Mesenchymal stem cell (in vitro differentiated cells and primary cell): ENCODE data around the gene MAP7.

Experiments used
- DNase-seq: peaks from one replicate; pipeline ENCODE4 v3.0.0-alpha.2; 2013
- H2AFZ ChIP-seq: one replicate; pipeline ENCODE4 v1.6.1; 2013; ENCODE audit warnings: low read depth, mild to moderate bottlenecking, control low read depth, inconsistent platforms, low read length, moderate library complexity
- H2AK5ac ChIP-seq: 2 replicates; pipeline ENCODE4 v1.6.1; 2013; ENCODE audit warnings: low read length, moderate library complexity, mild to moderate bottlenecking, inconsistent platforms; ENCODE audit not compliant: severe bottlenecking
- H2BK120ac ChIP-seq: one replicate; pipeline ENCODE4 v1.6.1; 2013; ENCODE audit warnings: low read depth, mild to moderate bottlenecking, inconsistent platforms, low read length, moderate library complexity
- H2BK12ac ChIP-seq, 2 experiments: one replicate each; pipeline ENCODE4 v1.6.1; 2013; ENCODE audit warnings: inconsistent platforms in 2 of 2, low read length in 2 of 2, mild to moderate bottlenecking in 2 of 2, moderate library complexity in 2 of 2, control low read depth in 1 of 2
- H2BK15ac ChIP-seq: one replicate; pipeline ENCODE4 v1.6.1; 2013; ENCODE audit warnings: mild to moderate bottlenecking, low read depth, inconsistent platforms; ENCODE audit not compliant: poor library complexity, severe bottlenecking
- H2BK5ac ChIP-seq: 2 replicates; pipeline ENCODE4 v1.6.1; 2013; ENCODE audit warnings: low read depth, mild to moderate bottlenecking, low read length, control low read depth, inconsistent platforms; ENCODE audit not compliant: poor library complexity, severe bottlenecking
- H3K14ac ChIP-seq, 2 experiments: one replicate each; pipeline ENCODE4 v1.6.1; 2013; ENCODE audit warnings: inconsistent platforms in 2 of 2, low read length in 2 of 2, control low read depth in 1 of 2, mild to moderate bottlenecking in 1 of 2, moderate library complexity in 1 of 2
- H3K18ac ChIP-seq, 2 experiments: one replicate each; pipeline ENCODE4 v1.6.1; 2013; ENCODE audit warnings: inconsistent platforms in 2 of 2, low read length in 2 of 2, control low read depth in 1 of 2, low read depth in 1 of 2, mild to moderate bottlenecking in 1 of 2
- H3K23ac ChIP-seq, 2 experiments: one replicate each; pipeline ENCODE4 v1.6.1; 2013; ENCODE audit warnings: inconsistent platforms in 2 of 2, low read length in 2 of 2, mild to moderate bottlenecking in 2 of 2, moderate library complexity in 2 of 2, control low read depth in 1 of 2
- H3K27ac ChIP-seq: 2 replicates; pipeline ENCODE4 v1.5.1; 2013; ENCODE audit warnings: mild to moderate bottlenecking, moderate library complexity, low read length, control low read depth, inconsistent platforms; ENCODE audit not compliant: poor library complexity, severe bottlenecking
- H3K27me3 ChIP-seq, 2 experiments: 2 replicates each; pipeline versions ENCODE4 v1.6.1 to v1.7.0; 2013; ENCODE audit warnings: low read length in 2 of 2, mild to moderate bottlenecking in 2 of 2, moderate library complexity in 2 of 2, control low read depth in 1 of 2, inconsistent platforms in 1 of 2; ENCODE audit not compliant: control insufficient read depth in 1 of 2, insufficient read depth in 1 of 2
- H3K36me3 ChIP-seq, 2 experiments: 2 replicates each; pipeline versions ENCODE4 v1.6.1 to v1.7.0; 2013; ENCODE audit warnings: low read length in 2 of 2, control low read depth in 1 of 2, inconsistent platforms in 1 of 2, low read depth in 1 of 2, mild to moderate bottlenecking in 1 of 2; ENCODE audit not compliant: insufficient read depth in 2 of 2, control insufficient read depth in 1 of 2
- H3K4ac ChIP-seq, 2 experiments: one replicate each; pipeline ENCODE4 v1.6.1; 2013; ENCODE audit warnings: inconsistent platforms in 2 of 2, low read length in 2 of 2, mild to moderate bottlenecking in 2 of 2, moderate library complexity in 2 of 2, control low read depth in 1 of 2, low read depth in 1 of 2
- H3K4me1 ChIP-seq: 2 replicates; pipeline ENCODE4 v1.6.1; 2013; ENCODE audit warnings: low read depth, low read length, control low read depth; ENCODE audit not compliant: control insufficient read depth, insufficient read depth
- H3K4me2 ChIP-seq: 2 replicates; pipeline ENCODE4 v1.6.1; 2013; ENCODE audit warnings: low read length, mild to moderate bottlenecking, inconsistent platforms; ENCODE audit not compliant: poor library complexity, severe bottlenecking
- H3K4me3 ChIP-seq, 2 experiments: 2 replicates each; pipeline versions ENCODE4 v1.5.1 to v1.7.0; 2013; ENCODE audit warnings: low read length in 2 of 2, mild to moderate bottlenecking in 2 of 2, control low read depth in 1 of 2, low read depth in 1 of 2; ENCODE audit not compliant: insufficient read depth in 1 of 2
- H3K79me1 ChIP-seq: replicated peaks from 2 replicates; pipeline ENCODE4 v1.6.1; 2013; ENCODE audit warnings: mild to moderate bottlenecking, control low read depth, low read length, inconsistent platforms; ENCODE audit not compliant: poor library complexity, severe bottlenecking
- H3K9ac ChIP-seq: 2 replicates; pipeline ENCODE4 v1.7.0; 2013; ENCODE audit warnings: mild to moderate bottlenecking, low read length, moderate library complexity
- H3K9me3 ChIP-seq: 2 replicates; pipeline ENCODE4 v1.7.0; 2013; ENCODE audit warnings: mild to moderate bottlenecking, low read length; ENCODE audit not compliant: control insufficient read depth
- H4K8ac ChIP-seq: one replicate; pipeline ENCODE4 v1.6.1; 2013; ENCODE audit warnings: inconsistent platforms, mild to moderate bottlenecking, low read length, moderate library complexity
- H4K91ac ChIP-seq: one replicate; pipeline ENCODE4 v1.6.1; 2013; ENCODE audit warnings: mild to moderate bottlenecking, low read length, inconsistent platforms
- WGBS: methylation state at CpG from one replicate; pipeline ENCODE4 v1.1.7; 2013; ENCODE audit warnings: mixed read lengths; 5-methylcytosine and 5-hydroxymethylcytosine counted together

Gene MAP7

DNA sequence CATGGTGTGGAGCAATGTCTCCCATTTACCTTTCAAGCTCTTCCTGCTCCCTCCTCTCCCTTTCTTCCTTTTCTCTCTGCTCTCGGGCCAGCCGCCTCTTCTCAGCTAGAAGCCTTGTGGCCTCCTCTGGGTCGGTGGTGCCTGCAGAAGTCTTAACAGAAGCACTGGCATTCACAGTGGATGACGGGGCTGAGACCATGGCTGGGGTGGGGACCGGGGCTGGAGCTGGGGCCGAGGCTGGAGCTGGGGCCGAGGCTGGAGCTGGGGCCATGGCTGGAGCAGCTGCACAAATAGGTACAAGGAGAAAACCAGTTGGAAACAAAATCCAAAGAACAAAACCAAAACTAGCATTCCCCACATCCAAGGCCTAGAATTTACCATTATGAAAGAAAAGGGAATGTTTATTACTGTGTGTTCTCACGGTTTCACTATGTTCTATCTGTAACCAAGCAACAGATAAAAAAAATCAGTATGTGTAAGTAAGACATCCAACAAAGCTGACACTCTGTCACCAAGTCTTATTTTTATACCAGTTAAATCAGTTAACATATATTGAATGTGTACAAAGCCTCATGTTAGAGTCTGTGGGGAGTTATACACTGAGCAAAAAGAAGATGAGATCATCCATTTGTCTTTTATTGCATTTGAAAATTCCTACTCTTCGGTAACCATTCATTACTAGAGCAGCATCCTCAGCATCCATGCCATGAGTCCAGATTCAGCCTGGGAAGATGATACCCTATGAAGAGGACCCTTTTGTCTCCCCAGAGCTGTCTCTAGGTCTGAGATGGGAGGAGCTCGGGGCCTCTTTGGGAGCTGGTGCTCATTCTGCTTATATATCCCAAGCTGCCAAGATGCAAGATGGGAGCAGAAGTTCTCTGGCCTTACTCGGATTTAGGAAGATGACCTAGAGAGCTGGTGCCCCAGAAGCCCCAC, 187.5 kb downstream of the MAP7 start:
- Histone ChIP-seq H3K27me3 (no peaks in the 10 kb centered on the region), H3K4me3 (no peak overlapping the region), H2BK12ac (no peak overlapping the region), H2AFZ (no peak overlapping the region), H3K18ac (no peak overlapping the region), H2BK5ac (no peak overlapping the region), H3K14ac (no peak overlapping the region), H2BK120ac (no peak overlapping the region), H3K27ac (no peak overlapping the region), H2AK5ac (no peak overlapping the region), H3K36me3 (peaks cover 0 to 5% of the 10 kb centered on the region in 2 experiments), H3K79me1 (no peaks in the 10 kb centered on the region), H4K91ac (no peak overlapping the region), H3K9ac (no peak overlapping the region), H3K4ac (no peak overlapping the region), H3K4me1 (no peaks in the 10 kb centered on the region), H3K4me2 (no peak overlapping the region), H2BK15ac (no peak overlapping the region), H3K9me3 (no peaks in the 10 kb centered on the region), H4K8ac (no peak overlapping the region), H3K23ac (no peak overlapping the region)
- peak; percentile 4 for DNase-seq
- WGBS = 89% methylated on average over 10 of the region's 11 CpGs

DNA sequence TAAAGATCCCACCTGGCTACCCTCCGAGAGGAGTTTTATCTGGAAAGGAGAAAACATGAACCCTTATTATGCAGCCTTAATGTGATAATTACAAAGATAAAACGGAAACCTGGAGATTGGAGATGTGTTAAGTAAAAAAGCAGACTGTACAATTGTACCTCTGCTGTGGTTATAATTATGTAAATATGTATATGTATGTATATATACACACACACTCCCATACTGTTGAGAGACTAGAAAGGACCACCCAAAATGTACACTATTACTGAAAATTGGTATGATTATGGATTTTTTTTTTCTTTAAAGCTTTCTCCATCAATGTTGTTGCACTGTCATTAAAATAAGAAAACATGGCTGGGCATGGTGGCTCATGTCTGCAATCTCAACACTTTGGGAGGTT, 188.4 kb downstream of the MAP7 start:
- H2AK5ac ChIP-seq = no peak overlapping the region
- H3K9ac ChIP-seq = no peak overlapping the region
- H3K4me3 ChIP-seq = no peak overlapping the region
- no peak overlapping the region for H2BK5ac ChIP-seq
- no peak overlapping the region for H2BK12ac ChIP-seq
- 89% methylated on average over 1 of the region's 2 CpGs for WGBS
- no peak overlapping the region for H3K27ac ChIP-seq
- no peak overlapping the region for H2BK120ac ChIP-seq
- H3K23ac ChIP-seq = no peak overlapping the region
- no peaks in the 10 kb centered on the region for H3K4me1 ChIP-seq
- peaks cover 0 to 5% of the 10 kb centered on the region in 2 experiments for H3K36me3 ChIP-seq
- H3K4me2 ChIP-seq = no peak overlapping the region
- H3K79me1 ChIP-seq = no peaks in the 10 kb centered on the region
- H4K8ac ChIP-seq = no peak overlapping the region
- H3K9me3 ChIP-seq = no peaks in the 10 kb centered on the region
- no peak overlapping the region for H3K14ac ChIP-seq
- H3K18ac ChIP-seq = no peak overlapping the region
- no peaks in the 10 kb centered on the region for H3K27me3 ChIP-seq
- H2AFZ ChIP-seq = no peak overlapping the region
- H4K91ac ChIP-seq = no peak overlapping the region
- DNase-seq = no peak
- no peak overlapping the region for H2BK15ac ChIP-seq
- no peak overlapping the region for H3K4ac ChIP-seq

DNA sequence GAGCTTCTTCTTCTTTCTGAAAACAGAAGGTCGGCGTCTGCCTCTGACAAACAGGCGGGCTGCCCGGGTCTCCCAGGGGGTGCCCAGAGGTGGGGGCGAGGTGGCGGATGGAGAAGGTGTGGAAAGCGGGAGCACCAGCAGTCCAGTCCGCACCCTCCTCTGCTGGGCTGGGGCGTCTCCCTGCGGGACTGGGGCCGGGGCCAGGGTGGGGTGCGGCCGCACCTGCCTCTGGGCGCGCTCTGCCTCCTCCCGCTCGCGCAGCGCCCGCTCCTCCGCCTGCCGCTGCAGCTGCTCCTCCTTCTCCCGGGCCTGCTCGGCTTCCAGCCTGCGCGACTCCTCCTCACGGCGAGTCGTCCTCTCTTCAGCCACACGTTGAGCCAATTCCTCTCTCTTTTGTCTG, 189.4 kb downstream of the MAP7 start:
- H3K4ac ChIP-seq = no peak overlapping the region
- no peaks in the 10 kb centered on the region for H3K27me3 ChIP-seq
- H3K9me3 ChIP-seq = no peaks in the 10 kb centered on the region
- no peaks in the 10 kb centered on the region for H3K79me1 ChIP-seq
- H2BK120ac ChIP-seq = no peak overlapping the region
- 94% methylated on average over 28 of the region's 30 CpGs for WGBS
- no peak overlapping the region for H3K4me3 ChIP-seq
- H3K14ac ChIP-seq = no peak overlapping the region
- DNase-seq = no peak
- no peaks in the 10 kb centered on the region for H3K4me1 ChIP-seq
- H3K9ac ChIP-seq = no peak overlapping the region
- no peak overlapping the region for H2AK5ac ChIP-seq
- no peak overlapping the region for H4K8ac ChIP-seq
- H2AFZ ChIP-seq = no peak overlapping the region
- H3K27ac ChIP-seq = no peak overlapping the region
- no peak overlapping the region for H3K4me2 ChIP-seq
- H2BK15ac ChIP-seq = no peak overlapping the region
- no peak overlapping the region for H3K23ac ChIP-seq
- peaks cover 0 to 5% of the 10 kb centered on the region in 2 experiments for H3K36me3 ChIP-seq
- H2BK12ac ChIP-seq = no peak overlapping the region
- no peak overlapping the region for H4K91ac ChIP-seq
- no peak overlapping the region for H2BK5ac ChIP-seq
- no peak overlapping the region for H3K18ac ChIP-seq

DNA sequence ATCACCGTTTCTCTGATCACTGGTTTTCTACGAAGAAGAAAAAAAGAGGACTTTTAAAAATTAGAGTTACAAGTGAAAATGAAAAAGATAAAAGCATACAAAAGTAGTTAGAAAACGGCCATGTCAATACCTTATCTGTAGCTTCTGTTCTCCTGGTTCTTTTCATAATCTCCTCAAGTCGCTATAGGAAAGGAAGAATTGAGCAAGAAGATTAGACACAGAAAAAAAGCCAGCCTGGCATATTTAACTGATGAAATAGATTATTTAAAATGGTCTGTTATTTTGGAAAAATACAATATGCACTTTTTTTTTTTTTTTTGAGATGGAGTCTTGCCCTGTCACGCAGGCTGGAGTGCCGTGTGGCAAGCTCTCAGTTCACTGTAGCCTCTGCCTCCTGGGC, 190.4 kb downstream of the MAP7 start:
- Histone ChIP-seq H3K4me2 (no peak overlapping the region), H3K79me1 (no peaks in the 10 kb centered on the region), H2BK12ac (no peak overlapping the region), H3K27ac (no peak overlapping the region), H4K91ac (no peak overlapping the region), H3K4me1 (no peaks in the 10 kb centered on the region), H3K4me3 (no peak overlapping the region), H4K8ac (no peak overlapping the region), H2BK5ac (no peak overlapping the region), H2BK120ac (no peak overlapping the region), H2AK5ac (no peak overlapping the region), H3K9ac (no peak overlapping the region), H3K23ac (no peak overlapping the region), H3K36me3 (peaks cover 0 to 5% of the 10 kb centered on the region in 2 experiments), H3K4ac (no peak overlapping the region), H3K18ac (no peak overlapping the region), H3K9me3 (no peaks in the 10 kb centered on the region), H2AFZ (no peak overlapping the region), H3K14ac (no peak overlapping the region), H3K27me3 (no peaks in the 10 kb centered on the region), H2BK15ac (no peak overlapping the region)
- 97% methylated on average over 4 of the region's 6 CpGs for WGBS
- DNase-seq = no peak
